ENCODE data around the gene KHDRBS1. TPM values are rescaled to one million over a fixed set of nuclear protein-coding genes. Genes with fewer than 3 reads are reported as not detected.

The KHDRBS1 gene
- total and polyA plus RNA-seq, 4 donors: 14.6 to 37.6 (median 24.5) TPM

- peaks cover 0 to 2% (median 0%) of the 10 kb centered on the region in 4 donors for H3K4me1 ChIP-seq (ENCODE audit: control insufficient read depth in 4 of 4, insufficient read depth in 4 of 4, low read length in 3 of 4)
- no peak overlapping the region for H3K9ac ChIP-seq (ENCODE audit: low read depth in 1 of 2, low read length in 2 of 2)
- no peak for TF ChIP-seq RAD21 (IDR thresholded peaks at IDR 0.05)
- no peak for TF ChIP-seq YY1 (IDR thresholded peaks at IDR 0.05)
- TF ChIP-seq TAF1 (conservative IDR thresholded peaks at IDR 0.05): no peak
- no peak for TF ChIP-seq GABPA (IDR thresholded peaks at IDR 0.05 in 1 of 2, conservative IDR thresholded peaks at IDR 0.05 in 1 of 2)
- no peak for TF ChIP-seq MAX (IDR thresholded peaks at IDR 0.05)
- H3K9me3 ChIP-seq (ENCODE audit: control insufficient read depth in 4 of 4, low read length in 3 of 4): no peaks in the 10 kb centered on the region
- no peak overlapping the region for H3K4me3 ChIP-seq (ENCODE audit: low read depth in 1 of 3, low read length in 3 of 3)
- 87% methylated on average over 10 of the region's 10 CpGs for WGBS
- no peaks in the 10 kb centered on the region for H3K27me3 ChIP-seq (ENCODE audit: control insufficient read depth in 4 of 4, insufficient read depth in 4 of 4, low read length in 3 of 4)
- no peak overlapping the region for H3K27ac ChIP-seq (ENCODE audit: low read depth in 1 of 2, low read length in 2 of 2)
- DNase-seq (ENCODE audit: low spot score): no peak
- no peaks in the 10 kb centered on the region for H3K36me3 ChIP-seq (ENCODE audit: control insufficient read depth in 4 of 4, insufficient read depth in 3 of 4, low read depth in 1 of 4, low read length in 3 of 4)
Measured at GRCh38 chr1:31980835-31981455, 32.7 kb upstream of the KHDRBS1 start.

DNA sequence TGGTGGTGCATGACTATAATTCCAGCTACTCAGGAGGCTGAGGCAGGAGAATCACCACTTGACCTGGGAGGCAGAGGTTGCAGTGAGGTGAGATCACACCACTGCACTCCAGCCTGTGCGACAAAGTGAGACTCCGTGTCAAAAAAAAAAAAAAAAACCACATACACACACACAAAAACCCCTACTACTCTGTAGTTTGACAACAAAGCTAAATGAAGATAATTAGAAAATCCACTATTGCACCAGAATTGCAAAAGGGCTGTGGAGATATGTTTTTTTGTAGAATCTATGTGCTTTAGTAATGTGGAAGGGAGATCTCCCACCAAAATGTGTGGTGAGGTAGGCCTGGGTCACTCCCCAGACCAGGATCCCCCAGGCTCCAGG, 32.2 kb upstream of the KHDRBS1 start:
- Histone ChIP-seq H3K9ac (ENCODE audit: low read depth in 1 of 2, low read length in 2 of 2) (no peak overlapping the region), H3K27me3 (ENCODE audit: control insufficient read depth in 4 of 4, insufficient read depth in 4 of 4, low read length in 3 of 4) (no peaks in the 10 kb centered on the region), H3K4me3 (ENCODE audit: low read depth in 1 of 3, low read length in 3 of 3) (no peak overlapping the region), H3K4me1 (ENCODE audit: control insufficient read depth in 4 of 4, insufficient read depth in 4 of 4, low read length in 3 of 4) (peaks cover 0 to 2% (median 0%) of the 10 kb centered on the region in 4 donors), H3K9me3 (ENCODE audit: control insufficient read depth in 4 of 4, low read length in 3 of 4) (no peaks in the 10 kb centered on the region), H3K36me3 (ENCODE audit: control insufficient read depth in 4 of 4, insufficient read depth in 3 of 4, low read depth in 1 of 4, low read length in 3 of 4) (no peaks in the 10 kb centered on the region), H3K27ac (ENCODE audit: low read depth in 1 of 2, low read length in 2 of 2) (no peak overlapping the region)
- no peak for DNase-seq (ENCODE audit: low spot score)
- TF ChIP-seq MAX (IDR thresholded peaks at IDR 0.05) (no peak), EGR1 (IDR thresholded peaks at IDR 0.05; ENCODE audit: low read depth in 2 of 2) (no peak)
- 81% methylated on average over 2 of the region's 2 CpGs for WGBS

DNA sequence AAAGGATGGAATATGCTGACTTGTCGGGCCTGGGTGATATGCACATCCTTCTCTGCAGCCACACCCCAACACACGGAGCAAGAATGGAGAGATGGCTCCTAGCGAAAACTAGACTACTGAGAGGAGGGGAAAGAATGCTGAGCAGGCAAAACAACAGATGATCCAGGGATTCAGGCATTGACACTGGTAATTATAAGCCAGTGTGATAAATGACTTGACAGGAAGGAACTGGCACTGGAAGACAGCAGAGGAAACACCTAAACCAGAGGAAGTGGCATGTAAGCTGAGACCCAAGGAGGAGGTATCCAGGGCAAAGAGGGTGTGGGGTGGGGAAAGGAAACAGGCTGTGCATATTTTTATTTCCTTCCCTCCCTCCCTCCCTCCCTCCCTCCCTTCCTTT, 31.7 kb upstream of the KHDRBS1 start:
- WGBS: 68% methylated on average over 3 of the region's 3 CpGs
- no peak overlapping the region for H3K4me3 ChIP-seq (ENCODE audit: low read depth in 1 of 3, low read length in 3 of 3)
- DNase-seq (ENCODE audit: low spot score): no peak
- H3K36me3 ChIP-seq (ENCODE audit: control insufficient read depth in 4 of 4, insufficient read depth in 3 of 4, low read depth in 1 of 4, low read length in 3 of 4): no peaks in the 10 kb centered on the region
- no peak overlapping the region for H3K9ac ChIP-seq (ENCODE audit: low read depth in 1 of 2, low read length in 2 of 2)
- no peak overlapping the region for H3K27ac ChIP-seq (ENCODE audit: low read depth in 1 of 2, low read length in 2 of 2)
- H3K27me3 ChIP-seq (ENCODE audit: control insufficient read depth in 4 of 4, insufficient read depth in 4 of 4, low read length in 3 of 4): no peaks in the 10 kb centered on the region
- no peak for TF ChIP-seq HNF4G (IDR thresholded peaks at IDR 0.05)
- TF ChIP-seq, protein P1, sequence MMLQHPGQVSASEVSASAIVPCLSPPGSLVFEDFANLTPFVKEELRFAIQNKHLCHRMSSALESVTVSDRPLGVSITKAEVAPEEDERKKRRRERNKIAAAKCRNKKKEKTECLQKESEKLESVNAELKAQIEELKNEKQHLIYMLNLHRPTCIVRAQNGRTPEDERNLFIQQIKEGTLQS (IDR thresholded peaks at IDR 0.05): no peak
- no peak for TF ChIP-seq ZBTB33 (IDR thresholded peaks at IDR 0.05)
- no peak for TF ChIP-seq YY1 (IDR thresholded peaks at IDR 0.05)
- TF ChIP-seq REST (IDR thresholded peaks at IDR 0.05): no peak
- TF ChIP-seq EGR1 (IDR thresholded peaks at IDR 0.05; ENCODE audit: low read depth in 2 of 2): no peak
- no peak for TF ChIP-seq FOXA1 (IDR thresholded peaks at IDR 0.05)
- no peak for TF ChIP-seq RAD21 (IDR thresholded peaks at IDR 0.05)
- no peak for TF ChIP-seq SP1 (IDR thresholded peaks at IDR 0.05)
- no peak for TF ChIP-seq GABPA (IDR thresholded peaks at IDR 0.05 in 1 of 2, conservative IDR thresholded peaks at IDR 0.05 in 1 of 2)
- no peak for TF ChIP-seq JUND (IDR thresholded peaks at IDR 0.05)
- TF ChIP-seq, protein P2, sequence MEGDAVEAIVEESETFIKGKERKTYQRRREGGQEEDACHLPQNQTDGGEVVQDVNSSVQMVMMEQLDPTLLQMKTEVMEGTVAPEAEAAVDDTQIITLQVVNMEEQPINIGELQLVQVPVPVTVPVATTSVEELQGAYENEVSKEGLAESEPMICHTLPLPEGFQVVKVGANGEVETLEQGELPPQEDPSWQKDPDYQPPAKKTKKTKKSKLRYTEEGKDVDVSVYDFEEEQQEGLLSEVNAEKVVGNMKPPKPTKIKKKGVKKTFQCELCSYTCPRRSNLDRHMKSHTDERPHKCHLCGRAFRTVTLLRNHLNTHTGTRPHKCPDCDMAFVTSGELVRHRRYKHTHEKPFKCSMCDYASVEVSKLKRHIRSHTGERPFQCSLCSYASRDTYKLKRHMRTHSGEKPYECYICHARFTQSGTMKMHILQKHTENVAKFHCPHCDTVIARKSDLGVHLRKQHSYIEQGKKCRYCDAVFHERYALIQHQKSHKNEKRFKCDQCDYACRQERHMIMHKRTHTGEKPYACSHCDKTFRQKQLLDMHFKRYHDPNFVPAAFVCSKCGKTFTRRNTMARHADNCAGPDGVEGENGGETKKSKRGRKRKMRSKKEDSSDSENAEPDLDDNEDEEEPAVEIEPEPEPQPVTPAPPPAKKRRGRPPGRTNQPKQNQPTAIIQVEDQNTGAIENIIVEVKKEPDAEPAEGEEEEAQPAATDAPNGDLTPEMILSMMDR (IDR thresholded peaks at IDR 0.05; ENCODE audit: low read depth, low read length, missing input control): no peak
- no peak for TF ChIP-seq TAF1 (conservative IDR thresholded peaks at IDR 0.05)
- no peak for TF ChIP-seq FOXA2 (IDR thresholded peaks at IDR 0.05)
- TF ChIP-seq HNF4A (conservative IDR thresholded peaks at IDR 0.05): no peak
- H3K9me3 ChIP-seq (ENCODE audit: control insufficient read depth in 4 of 4, low read length in 3 of 4): no peaks in the 10 kb centered on the region
- peaks cover 0 to 2% (median 0%) of the 10 kb centered on the region in 4 donors for H3K4me1 ChIP-seq (ENCODE audit: control insufficient read depth in 4 of 4, insufficient read depth in 4 of 4, low read length in 3 of 4)

Data from liver (tissue), 9 donors.